ENCODE results near the gene C1QTNF6.

GRCh38 chr22:37220543-37220981, 32.5 kb upstream of the C1QTNF6 start:
- TF ChIP-seq EZH2 (IDR thresholded peaks at IDR 0.05; ENCODE audit: low read length) (no peak), CTCF (optimal IDR thresholded peaks at IDR 0.05 in 1 of 3, IDR thresholded peaks at IDR 0.05 in 1 of 3, conservative IDR thresholded peaks at IDR 0.05 in 1 of 3; ENCODE audit: extremely low read depth in 1 of 3, insufficient read depth in 2 of 3, low read length in 3 of 3) (no peak)

Data from keratinocyte (primary cell).